Epithelial cell of proximal tubule (primary cell): ENCODE data around the gene P3H2. TPM values are rescaled to one million over a fixed set of nuclear protein-coding genes. Genes with fewer than 3 reads are reported as not detected.

Experiments used
- DNase-seq: peaks from one replicate; pipeline ENCODE4 v3.0.0-alpha.2; 2011; ENCODE audit warnings: low read depth
- H3K4me3 ChIP-seq: 2 replicates; pipeline ENCODE4 v1.5.1; 2011; ENCODE audit warnings: low read depth, mild to moderate bottlenecking, low read length
- total RNA-seq: library from RNA; depleted of rRNA; stranded (reverse); fragments of >200 nt; gene quantifications from 2 replicates; pipeline ENCODE4 v1.2.3, GENCODE V29; 2015
- TF ChIP-seq, protein P1 (sequence below): conservative IDR thresholded peaks from 2 replicates; pipeline ENCODE4 v1.5.1; 2012; ENCODE audit warnings: low read depth, mild to moderate bottlenecking, low read length

Gene P3H2
- total RNA-seq, 1 donor from 2014 or later = 107 TPM

DNA sequence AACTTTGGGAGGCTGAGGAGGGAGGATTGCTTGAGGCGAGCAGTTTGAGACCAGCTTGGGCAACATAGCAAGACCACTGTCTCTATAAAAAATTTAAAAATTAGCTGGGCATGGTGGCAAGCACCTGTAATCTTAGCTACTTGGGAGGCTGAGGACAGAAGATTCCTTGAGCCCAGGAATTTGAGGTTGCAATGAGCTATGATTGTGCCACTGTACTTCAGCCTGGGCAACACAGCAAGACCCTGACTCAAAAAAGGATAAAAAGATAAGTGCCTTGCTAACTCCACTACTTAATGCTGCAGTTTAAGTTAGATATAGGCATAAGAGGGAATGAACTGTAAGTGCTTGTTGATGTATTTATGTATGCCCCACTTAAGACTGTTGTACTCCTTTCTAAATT is 102.2 kb downstream of the P3H2 start:
- TF ChIP-seq, protein P1, sequence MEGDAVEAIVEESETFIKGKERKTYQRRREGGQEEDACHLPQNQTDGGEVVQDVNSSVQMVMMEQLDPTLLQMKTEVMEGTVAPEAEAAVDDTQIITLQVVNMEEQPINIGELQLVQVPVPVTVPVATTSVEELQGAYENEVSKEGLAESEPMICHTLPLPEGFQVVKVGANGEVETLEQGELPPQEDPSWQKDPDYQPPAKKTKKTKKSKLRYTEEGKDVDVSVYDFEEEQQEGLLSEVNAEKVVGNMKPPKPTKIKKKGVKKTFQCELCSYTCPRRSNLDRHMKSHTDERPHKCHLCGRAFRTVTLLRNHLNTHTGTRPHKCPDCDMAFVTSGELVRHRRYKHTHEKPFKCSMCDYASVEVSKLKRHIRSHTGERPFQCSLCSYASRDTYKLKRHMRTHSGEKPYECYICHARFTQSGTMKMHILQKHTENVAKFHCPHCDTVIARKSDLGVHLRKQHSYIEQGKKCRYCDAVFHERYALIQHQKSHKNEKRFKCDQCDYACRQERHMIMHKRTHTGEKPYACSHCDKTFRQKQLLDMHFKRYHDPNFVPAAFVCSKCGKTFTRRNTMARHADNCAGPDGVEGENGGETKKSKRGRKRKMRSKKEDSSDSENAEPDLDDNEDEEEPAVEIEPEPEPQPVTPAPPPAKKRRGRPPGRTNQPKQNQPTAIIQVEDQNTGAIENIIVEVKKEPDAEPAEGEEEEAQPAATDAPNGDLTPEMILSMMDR = no peak
- H3K4me3 ChIP-seq = no peak overlapping the region
- no peak for DNase-seq

DNA sequence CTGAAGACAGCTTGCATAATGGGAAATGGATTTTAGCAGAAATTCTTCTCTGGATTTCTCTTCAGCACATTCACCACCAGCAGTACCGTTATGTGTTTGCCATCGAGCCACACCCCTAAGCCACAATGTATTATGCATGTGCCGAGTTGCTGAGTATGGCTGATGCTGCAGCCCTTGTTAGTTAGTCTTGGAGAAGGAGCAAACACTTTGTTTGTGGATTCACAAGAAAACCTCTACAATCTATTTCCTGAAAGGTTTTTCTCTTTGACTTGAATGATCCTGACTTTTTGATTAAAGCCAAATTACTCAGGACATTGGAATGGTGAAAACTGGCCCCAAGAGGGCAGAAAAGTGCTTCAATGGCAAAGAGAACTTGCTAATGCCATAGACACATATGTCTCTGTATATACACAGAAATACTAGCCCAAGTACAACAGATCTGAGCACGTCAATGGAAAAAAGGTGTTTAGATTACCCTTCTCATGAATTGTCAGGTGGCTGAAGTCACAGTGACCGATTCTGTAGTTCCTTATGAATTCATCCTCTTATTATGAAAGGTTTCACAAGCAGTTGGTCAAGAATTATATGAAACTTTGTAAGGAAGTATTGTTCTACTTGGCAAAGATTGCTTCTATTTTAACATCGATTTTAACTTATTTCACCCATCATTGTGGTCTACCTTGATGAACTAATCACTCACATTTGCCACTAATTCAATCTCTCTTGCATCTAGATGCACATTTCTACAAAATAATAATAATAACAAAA is 103.0 kb downstream of the P3H2 start:
- no peak overlapping the region for H3K4me3 ChIP-seq
- DNase-seq = peak; percentile 44
- TF ChIP-seq, protein P1 = peak; percentile 66

DNA sequence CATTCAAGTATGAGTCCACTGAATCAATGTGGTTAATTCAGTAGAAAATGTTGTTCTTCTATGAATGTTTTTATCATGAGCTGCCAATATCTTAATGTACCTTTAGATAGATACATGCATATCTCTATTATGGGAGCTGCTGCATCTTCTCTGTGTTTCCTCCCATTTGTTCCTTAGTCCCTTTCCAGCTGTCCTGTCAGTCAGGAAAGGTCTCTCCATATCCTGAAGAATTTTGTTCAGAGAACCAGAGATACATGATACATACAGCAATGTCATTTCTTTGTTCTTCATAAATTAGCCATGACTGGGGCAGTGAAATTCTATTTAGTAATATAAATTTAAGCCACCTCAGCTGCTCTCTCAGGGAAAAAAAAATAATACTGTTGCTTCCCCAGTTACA is 103.7 kb downstream of the P3H2 start:
- H3K4me3 ChIP-seq = no peak overlapping the region
- TF ChIP-seq, protein P1 = no peak
- no peak for DNase-seq

GRCh38 chr3:190014940-190015339 is 105.8 kb downstream of the P3H2 start:
- TF ChIP-seq, protein P1 = no peak
- no peak overlapping the region for H3K4me3 ChIP-seq
- no peak for DNase-seq

DNA sequence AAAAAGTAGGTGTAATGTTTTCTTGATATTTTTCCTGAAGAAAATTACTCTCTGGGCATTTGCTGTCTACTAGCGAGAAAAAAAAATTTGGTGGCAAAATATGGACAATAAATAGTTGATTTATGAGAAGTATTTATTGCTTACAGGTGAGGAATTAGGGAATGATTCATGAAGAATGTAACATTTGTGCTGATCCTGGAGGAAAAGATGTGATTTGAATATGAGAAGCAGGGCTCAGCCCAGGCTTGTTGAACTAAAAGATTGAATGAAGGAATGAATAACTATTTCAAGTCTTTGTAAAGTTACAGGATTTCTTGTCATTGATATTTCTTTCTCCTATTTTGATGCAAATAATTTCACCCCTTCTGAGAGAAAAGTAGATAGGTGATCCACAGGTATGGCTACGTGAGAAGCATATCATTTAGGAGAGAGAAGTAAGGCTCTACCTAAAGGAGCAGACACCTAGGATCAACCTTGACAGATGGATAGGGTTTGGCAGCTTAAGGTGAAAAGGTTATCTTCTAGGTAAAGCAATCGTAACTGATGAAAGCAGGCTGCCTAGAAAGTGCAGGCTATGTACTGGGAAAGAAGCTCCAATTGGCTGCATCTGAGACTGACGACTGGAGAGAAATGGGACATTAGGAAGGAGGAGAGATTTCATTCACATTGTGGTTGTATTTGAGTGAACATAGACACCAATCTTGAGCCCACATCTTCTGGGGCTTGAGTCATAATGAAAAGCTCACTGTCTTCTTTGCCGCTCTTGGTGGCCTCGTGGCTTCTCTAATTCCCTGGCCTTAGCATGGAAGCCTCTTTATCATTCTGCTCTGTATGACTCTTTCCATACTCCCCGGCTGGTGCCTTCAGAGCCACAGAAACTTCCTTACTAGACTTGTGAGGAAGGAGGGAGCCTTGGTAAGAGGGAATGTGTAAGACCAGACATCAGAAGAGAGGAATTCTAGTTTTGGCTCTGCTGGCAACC is 106.5 kb downstream of the P3H2 start:
- TF ChIP-seq, protein P1 = no peak
- DNase-seq = no peak

DNA sequence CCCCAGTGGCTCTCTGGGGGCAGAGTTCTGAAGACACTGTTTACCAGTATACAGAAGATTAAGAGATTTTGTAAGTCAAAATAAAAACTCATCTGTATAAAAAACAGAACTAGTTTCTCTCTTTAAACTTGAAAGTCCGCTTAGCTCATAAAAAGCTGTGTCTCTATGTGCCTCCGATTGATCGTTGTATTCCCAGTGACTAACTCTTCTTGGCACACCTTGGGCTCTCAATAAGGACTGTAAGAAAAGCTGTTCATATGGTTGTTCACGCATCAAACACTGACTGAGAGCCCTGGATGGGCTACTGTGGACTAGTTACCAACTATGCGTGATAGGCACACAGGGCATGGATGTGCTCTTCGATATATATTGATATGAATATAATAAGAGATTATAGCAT is 107.9 kb downstream of the P3H2 start:
- DNase-seq = no peak
- TF ChIP-seq, protein P1 = no peak
- H3K4me3 ChIP-seq = peak overlapping the region; percentile 19

More for the DNA sequence above, 106.5 kb downstream of the P3H2 start:
- no peak overlapping the region for H3K4me3 ChIP-seq
